UCSD-AML1 (cell line): ENCODE results near the gene VEGFA.
A peak's percentile ranks its signal among the peaks of the same experiment; 100 is the strongest.

Source experiments
- DNase-seq: peaks from one replicate; lab custom pipeline; 2025; ENCODE audit not compliant: unreplicated experiment; lab: John Stamatoyannopoulos, UW

VEGFA gene

GRCh38 chr6:43738877-43739641 lies 31.0 kb upstream of the VEGFA start:
- DNase-seq: no peak

GRCh38 chr6:43739642-43740091 lies 30.3 kb upstream of the VEGFA start:
- no peak for DNase-seq

- no peak for DNase-seq
Measured at GRCh38 chr6:43740321-43740960, 29.6 kb upstream of the VEGFA start.

- DNase-seq: no peak
Measured at GRCh38 chr6:43740961-43741764, 28.8 kb upstream of the VEGFA start.

GRCh38 chr6:43741829-43742228 lies 28.2 kb upstream of the VEGFA start:
- no peak for DNase-seq

GRCh38 chr6:43742285-43742684 lies 27.7 kb upstream of the VEGFA start:
- no peak for DNase-seq

- no peak for DNase-seq
Measured at GRCh38 chr6:43742931-43743632, 26.9 kb upstream of the VEGFA start.

- no peak for DNase-seq
Measured at GRCh38 chr6:43743682-43744381, 26.2 kb upstream of the VEGFA start.

- DNase-seq: no peak
Measured at GRCh38 chr6:43744491-43744890, 25.5 kb upstream of the VEGFA start.

GRCh38 chr6:43744931-43745727 lies 24.9 kb upstream of the VEGFA start:
- DNase-seq: no peak

GRCh38 chr6:43746071-43746470 lies 23.9 kb upstream of the VEGFA start:
- DNase-seq: no peak

- DNase-seq: no peak
Measured at GRCh38 chr6:43746613-43747102, 23.4 kb upstream of the VEGFA start.

GRCh38 chr6:43747784-43748183 lies 22.2 kb upstream of the VEGFA start:
- no peak for DNase-seq

- no peak for DNase-seq
Measured at GRCh38 chr6:43748765-43749164, 21.2 kb upstream of the VEGFA start.

GRCh38 chr6:43749461-43749860 lies 20.6 kb upstream of the VEGFA start:
- no peak for DNase-seq

GRCh38 chr6:43750622-43751021 lies 19.4 kb upstream of the VEGFA start:
- no peak for DNase-seq

- DNase-seq: no peak
Measured at GRCh38 chr6:43753570-43754183, 16.3 kb upstream of the VEGFA start.

- no peak for DNase-seq
Measured at GRCh38 chr6:43757966-43758616, 11.9 kb upstream of the VEGFA start.

- DNase-seq: peak; percentile 56
Measured at GRCh38 chr6:43758617-43759050, 11.4 kb upstream of the VEGFA start.
